Endothelial cell (in vitro differentiated cells): ENCODE data around the gene FAAP100. TPM values are rescaled to one million over a fixed set of nuclear protein-coding genes. Genes with fewer than 3 reads are reported as not detected.
A peak's percentile ranks its signal among the peaks of the same experiment; 100 is the strongest.

Experiments used
- DNase-seq: peaks from one replicate; pipeline ENCODE4 v3.0.0; 2021; ENCODE audit warnings: low spot score
- H3K27ac Mint-ChIP-seq: one replicate; pipeline ENCODE4 v1.8.0; 2021; ENCODE audit warnings: mixed read lengths, inconsistent platforms; ENCODE audit not compliant: unreplicated experiment
- H3K27me3 Mint-ChIP-seq: one replicate; pipeline ENCODE4 v1.8.0; 2021; ENCODE audit warnings: mild to moderate bottlenecking, moderate library complexity, mixed read lengths, inconsistent platforms; ENCODE audit not compliant: unreplicated experiment
- H3K36me3 Mint-ChIP-seq: one replicate; pipeline ENCODE4 v1.8.0; 2021; ENCODE audit warnings: mild to moderate bottlenecking, low read depth, mixed read lengths, inconsistent platforms; ENCODE audit not compliant: unreplicated experiment
- H3K4me1 Mint-ChIP-seq: one replicate; pipeline ENCODE4 v1.8.0; 2021; ENCODE audit warnings: mild to moderate bottlenecking, mixed read lengths, inconsistent platforms; ENCODE audit not compliant: unreplicated experiment
- H3K4me3 Mint-ChIP-seq: one replicate; pipeline ENCODE4 v1.8.0; 2021; ENCODE audit warnings: mild to moderate bottlenecking, mixed read lengths, inconsistent platforms; ENCODE audit not compliant: unreplicated experiment
- H3K9me3 Mint-ChIP-seq: one replicate; pipeline ENCODE4 v1.8.0; 2021; ENCODE audit warnings: mixed read lengths, inconsistent platforms; ENCODE audit not compliant: unreplicated experiment
- long read RNA-seq: library from polyadenylated mRNA; unstranded; transcript quantifications from one replicate; pipeline ENCODE4 v2.0.0, GENCODE V29; 2020; ENCODE audit not compliant: unreplicated experiment
- total RNA-seq: library from RNA; stranded (reverse); fragmentation: NEBNext Ultra II Directional; extraction: Animal tissue kit (Norgen Biotek cat#: 25700); gene quantifications from one replicate; pipeline ENCODE4 v1.2.1, GENCODE V29; 2021; ENCODE audit not compliant: unreplicated experiment
- TF ChIP-seq, protein P1 (sequence below): fragments of 200-600 bp; sonication (generic); IDR thresholded peaks from one replicate; pipeline ENCODE4 v1.5.0; 2021; ENCODE audit warnings: antibody characterized with exemption; ENCODE audit not compliant: unreplicated experiment

Gene FAAP100, protein sequence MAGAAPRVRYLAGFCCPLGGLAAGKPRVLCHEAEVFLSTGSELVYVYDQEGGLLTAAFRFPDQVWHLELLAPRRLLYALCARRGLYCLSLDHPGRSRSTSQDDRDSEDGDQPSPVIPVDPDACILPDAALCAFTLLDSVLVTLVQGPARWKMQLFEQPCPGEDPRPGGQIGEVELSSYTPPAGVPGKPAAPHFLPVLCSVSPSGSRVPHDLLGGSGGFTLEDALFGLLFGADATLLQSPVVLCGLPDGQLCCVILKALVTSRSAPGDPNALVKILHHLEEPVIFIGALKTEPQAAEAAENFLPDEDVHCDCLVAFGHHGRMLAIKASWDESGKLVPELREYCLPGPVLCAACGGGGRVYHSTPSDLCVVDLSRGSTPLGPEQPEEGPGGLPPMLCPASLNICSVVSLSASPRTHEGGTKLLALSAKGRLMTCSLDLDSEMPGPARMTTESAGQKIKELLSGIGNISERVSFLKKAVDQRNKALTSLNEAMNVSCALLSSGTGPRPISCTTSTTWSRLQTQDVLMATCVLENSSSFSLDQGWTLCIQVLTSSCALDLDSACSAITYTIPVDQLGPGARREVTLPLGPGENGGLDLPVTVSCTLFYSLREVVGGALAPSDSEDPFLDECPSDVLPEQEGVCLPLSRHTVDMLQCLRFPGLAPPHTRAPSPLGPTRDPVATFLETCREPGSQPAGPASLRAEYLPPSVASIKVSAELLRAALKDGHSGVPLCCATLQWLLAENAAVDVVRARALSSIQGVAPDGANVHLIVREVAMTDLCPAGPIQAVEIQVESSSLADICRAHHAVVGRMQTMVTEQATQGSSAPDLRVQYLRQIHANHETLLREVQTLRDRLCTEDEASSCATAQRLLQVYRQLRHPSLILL
- 40.6 TPM for total RNA-seq
- long read RNA-seq, transcript FAAP100-202 (5 exons, 2,996 nt) = major isoform, 6 of 16 reads
- long read RNA-seq, partial matches to known transcripts = 2 of 16 reads
- long read RNA-seq, other reads (novel, unspliced or antisense) = 5 of 16 reads

DNA sequence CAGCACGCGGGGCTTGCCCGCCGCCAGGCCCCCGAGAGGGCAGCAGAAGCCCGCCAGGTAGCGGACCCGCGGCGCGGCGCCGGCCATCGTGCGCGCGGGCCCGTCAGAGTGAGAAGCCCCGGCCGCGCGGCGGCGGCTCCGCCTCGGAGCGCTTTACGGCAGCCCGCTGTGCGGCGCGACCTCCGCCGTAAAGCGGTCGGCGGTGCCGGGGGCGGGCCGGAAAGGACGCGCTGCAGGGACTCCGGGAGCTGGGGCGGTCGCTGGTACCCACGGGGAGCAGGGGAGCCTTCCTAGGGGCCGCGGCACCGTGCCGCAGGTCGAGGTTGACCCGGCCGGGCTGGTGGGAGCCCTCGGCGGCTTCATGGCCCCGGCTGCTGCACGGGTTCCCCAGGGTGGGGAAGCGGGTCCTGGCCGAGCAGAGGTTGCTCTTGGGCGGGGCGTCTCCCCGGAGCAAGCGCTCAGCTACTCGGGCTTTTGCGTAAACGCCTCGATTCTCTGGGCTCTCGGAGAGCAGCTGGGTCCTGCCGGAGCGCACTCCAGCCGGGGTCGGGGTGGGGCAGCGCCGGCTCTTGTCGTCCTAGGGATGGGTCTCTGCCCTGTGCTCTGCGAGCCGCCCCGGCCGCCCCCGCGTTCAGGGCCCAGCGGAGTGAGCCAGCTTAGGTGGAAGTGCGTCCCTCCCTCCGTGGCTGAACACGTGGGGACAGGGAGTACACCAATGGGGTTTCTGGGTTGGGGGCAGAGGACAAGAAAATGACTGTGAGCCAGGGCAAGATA is at the start of gene FAAP100:
Gene FAAP100 (minus strand): TSS at position 110 of the 774 bp plus-strand sequence. CDS start 23 bp downstream, at position 87.
- peak within 1 kb of the TSS; percentile 52 for H3K27ac Mint-ChIP-seq
- H3K9me3 Mint-ChIP-seq = no peaks in the 10 kb centered on the region
- H3K4me1 Mint-ChIP-seq = peaks cover 24% of the 10 kb centered on the region
- TF ChIP-seq, protein P1, sequence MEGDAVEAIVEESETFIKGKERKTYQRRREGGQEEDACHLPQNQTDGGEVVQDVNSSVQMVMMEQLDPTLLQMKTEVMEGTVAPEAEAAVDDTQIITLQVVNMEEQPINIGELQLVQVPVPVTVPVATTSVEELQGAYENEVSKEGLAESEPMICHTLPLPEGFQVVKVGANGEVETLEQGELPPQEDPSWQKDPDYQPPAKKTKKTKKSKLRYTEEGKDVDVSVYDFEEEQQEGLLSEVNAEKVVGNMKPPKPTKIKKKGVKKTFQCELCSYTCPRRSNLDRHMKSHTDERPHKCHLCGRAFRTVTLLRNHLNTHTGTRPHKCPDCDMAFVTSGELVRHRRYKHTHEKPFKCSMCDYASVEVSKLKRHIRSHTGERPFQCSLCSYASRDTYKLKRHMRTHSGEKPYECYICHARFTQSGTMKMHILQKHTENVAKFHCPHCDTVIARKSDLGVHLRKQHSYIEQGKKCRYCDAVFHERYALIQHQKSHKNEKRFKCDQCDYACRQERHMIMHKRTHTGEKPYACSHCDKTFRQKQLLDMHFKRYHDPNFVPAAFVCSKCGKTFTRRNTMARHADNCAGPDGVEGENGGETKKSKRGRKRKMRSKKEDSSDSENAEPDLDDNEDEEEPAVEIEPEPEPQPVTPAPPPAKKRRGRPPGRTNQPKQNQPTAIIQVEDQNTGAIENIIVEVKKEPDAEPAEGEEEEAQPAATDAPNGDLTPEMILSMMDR = no peak
- peaks cover 14% of the 10 kb centered on the region for H3K36me3 Mint-ChIP-seq
- peaks cover 7% of the 10 kb centered on the region for H3K27me3 Mint-ChIP-seq
- H3K4me3 Mint-ChIP-seq = peak within 1 kb of the TSS; percentile 92
- DNase-seq = peak; percentile 86

DNA sequence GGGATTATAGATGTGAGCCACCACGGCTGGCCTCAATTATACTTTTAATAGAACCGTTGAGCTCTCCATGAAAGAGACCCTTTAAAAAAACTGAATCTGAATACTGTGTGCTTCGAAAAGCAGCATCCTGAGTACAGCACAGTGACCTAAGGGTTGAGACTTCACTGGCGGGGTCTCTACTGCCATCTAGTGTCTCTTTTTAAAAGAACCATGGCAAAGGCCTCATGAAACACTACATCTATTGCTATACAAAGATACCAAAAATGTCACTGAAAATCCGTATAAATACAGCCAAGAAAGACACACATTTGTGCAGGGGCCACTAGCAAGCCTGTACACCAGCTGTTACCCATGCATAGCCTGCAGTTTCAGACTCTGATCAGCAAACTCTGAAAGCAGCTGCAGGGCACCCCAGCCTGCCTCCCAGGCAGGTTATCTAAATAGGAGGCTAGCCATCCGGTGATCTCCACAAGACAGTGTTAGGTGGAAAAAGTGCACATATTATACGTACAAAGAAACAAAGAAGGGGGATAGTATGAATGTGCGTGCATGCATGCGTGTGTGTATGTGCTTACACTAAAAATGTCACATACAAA is 49.5 kb upstream of the FAAP100 start:
- Mint-ChIP-seq H3K27ac (no peak overlapping the region), H3K9me3 (no peaks in the 10 kb centered on the region)

DNA sequence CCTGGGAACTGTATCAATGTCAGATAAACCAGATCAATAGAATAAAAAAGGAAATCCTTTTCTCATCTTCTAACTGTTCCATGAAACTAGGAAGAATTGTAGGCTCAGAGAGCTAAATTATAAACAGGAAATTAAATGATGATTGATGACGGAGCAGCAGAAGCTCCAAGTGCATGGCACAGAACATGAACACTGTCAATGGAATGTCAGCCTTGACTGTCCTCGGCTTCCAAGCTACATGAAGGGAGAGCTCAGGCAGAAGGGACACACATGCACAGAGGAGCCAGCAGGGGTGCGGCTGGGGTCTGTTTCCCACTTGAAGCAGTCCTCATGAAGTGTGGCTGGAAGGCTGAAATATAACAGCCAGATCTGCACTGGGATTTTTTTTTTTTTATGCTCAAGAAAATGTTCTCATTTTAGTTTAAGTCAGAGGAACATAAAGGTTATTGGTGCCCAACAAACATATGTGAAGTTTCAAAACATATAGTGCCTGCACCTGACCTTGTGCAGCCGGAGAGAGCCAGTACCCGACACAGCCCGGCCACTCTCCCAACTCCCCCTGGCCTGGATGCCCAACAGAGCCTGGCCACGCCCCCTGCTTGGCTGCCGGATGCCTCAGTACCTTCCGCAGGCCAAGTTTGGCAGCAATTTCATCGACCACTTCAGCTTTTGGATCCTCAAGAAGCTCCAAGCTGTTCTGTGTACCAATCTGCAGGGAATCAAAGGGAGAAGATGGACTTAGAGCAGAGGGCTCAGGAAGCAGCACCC is 47.8 kb upstream of the FAAP100 start:
- Mint-ChIP-seq H3K4me3 (no peak overlapping the region), H3K9me3 (no peaks in the 10 kb centered on the region), H3K27me3 (peaks cover 4% of the 10 kb centered on the region), H3K4me1 (no peaks in the 10 kb centered on the region), H3K36me3 (peaks cover 33% of the 10 kb centered on the region), H3K27ac (no peak overlapping the region)
- TF ChIP-seq, protein P1 = no peak
- no peak for DNase-seq

More for the DNA sequence above, 49.5 kb upstream of the FAAP100 start:
- peaks cover 4% of the 10 kb centered on the region for H3K27me3 Mint-ChIP-seq
- peaks cover 37% of the 10 kb centered on the region for H3K36me3 Mint-ChIP-seq
- peak; percentile 48 for DNase-seq
- H3K4me3 Mint-ChIP-seq = peak overlapping the region; percentile 43
- H3K4me1 Mint-ChIP-seq = no peaks in the 10 kb centered on the region
- TF ChIP-seq, protein P1 = peak; percentile 40
